ENCODE data around the gene DCUN1D1.

Gene DCUN1D1

DNA sequence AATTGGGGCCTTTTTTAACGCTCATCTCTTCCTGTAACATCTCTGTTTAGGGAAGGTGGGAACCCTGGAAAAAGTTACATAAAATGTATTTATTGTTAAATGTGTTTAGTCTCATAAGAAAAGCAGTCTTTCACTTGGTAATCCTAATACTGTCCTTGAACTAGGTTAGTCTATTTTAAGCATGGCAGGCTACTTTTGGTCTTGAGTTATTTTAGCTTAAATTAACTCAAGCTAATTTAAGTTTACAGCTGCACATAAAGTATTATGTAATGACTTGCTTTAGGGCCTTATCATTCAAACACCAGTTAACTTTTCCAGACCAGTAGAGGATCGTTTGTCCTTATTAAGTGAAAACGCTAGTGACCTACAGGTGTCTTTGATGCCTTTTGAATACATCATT lies 63.2 kb downstream of the DCUN1D1 start:
- Histone ChIP-seq H3K9me3 (replicated peaks in 1 of 11) (no peaks in the 10 kb centered on the region), H3K9ac (no peak overlapping the region), H3K4me2 (no peak overlapping the region), H3K4me1 (peaks cover 0 to 15% (median 8%) of the 10 kb centered on the region in 10 experiments; a peak in 16 of 20 replicates), H3K27me3 (no peaks in the 10 kb centered on the region), H3K27ac (no peak overlapping the region), H4K20me1 (no peaks in the 10 kb centered on the region), H3K4me3 (no peak overlapping the region), H3K36me3 (peaks cover 7 to 76% (median 26%) of the 10 kb centered on the region in 11 experiments; a peak in 18 of 22 replicates)
- TF ChIP-seq Cebpa-rat (IDR thresholded peaks at IDR 0.05) = no peak

DNA sequence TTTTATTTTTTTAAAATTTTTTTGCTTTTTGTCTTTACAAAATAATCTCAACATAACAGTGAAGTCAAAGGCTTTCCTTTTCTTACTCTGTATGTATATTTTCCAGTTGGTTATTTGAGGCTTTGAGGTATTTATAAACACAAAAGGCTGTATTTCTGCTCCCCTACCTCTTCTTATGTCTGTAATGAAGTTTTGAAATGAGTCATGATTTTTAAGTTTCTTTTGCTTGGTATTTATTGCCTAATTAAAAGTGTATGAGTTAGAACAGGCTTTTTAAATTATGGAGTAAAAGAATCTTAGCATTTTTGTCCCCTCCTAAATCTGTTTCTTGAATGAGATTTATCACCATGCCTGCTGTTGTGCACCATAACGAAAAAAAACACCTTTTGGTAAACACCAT lies 66.0 kb downstream of the DCUN1D1 start:
- Histone ChIP-seq H3K27ac (0 out of 22 replicates have a peak overlapping the region, but pooled peaks of 1 of the 11 experiments have one; percentile 16), H3K9ac (no peak overlapping the region), H4K20me1 (peaks cover 0 to 4% (median 0%) of the 10 kb centered on the region in 11 experiments; a peak in 1 of 22 replicates), H3K27me3 (no peaks in the 10 kb centered on the region), H3K9me3 (replicated peaks in 1 of 11) (no peaks in the 10 kb centered on the region), H3K4me3 (no peak overlapping the region), H3K4me1 (peaks cover 0 to 15% (median 6%) of the 10 kb centered on the region in 10 experiments; a peak in 16 of 20 replicates), H3K4me2 (peak overlapping the region in 2 of 11 experiments; percentile 3 to 46; a peak in 5 of 22 replicates), H3K36me3 (peaks cover 7 to 86% (median 33%) of the 10 kb centered on the region in 11 experiments; a peak in 19 of 22 replicates)
- no peak for TF ChIP-seq Cebpa-rat (IDR thresholded peaks at IDR 0.05)

DNA sequence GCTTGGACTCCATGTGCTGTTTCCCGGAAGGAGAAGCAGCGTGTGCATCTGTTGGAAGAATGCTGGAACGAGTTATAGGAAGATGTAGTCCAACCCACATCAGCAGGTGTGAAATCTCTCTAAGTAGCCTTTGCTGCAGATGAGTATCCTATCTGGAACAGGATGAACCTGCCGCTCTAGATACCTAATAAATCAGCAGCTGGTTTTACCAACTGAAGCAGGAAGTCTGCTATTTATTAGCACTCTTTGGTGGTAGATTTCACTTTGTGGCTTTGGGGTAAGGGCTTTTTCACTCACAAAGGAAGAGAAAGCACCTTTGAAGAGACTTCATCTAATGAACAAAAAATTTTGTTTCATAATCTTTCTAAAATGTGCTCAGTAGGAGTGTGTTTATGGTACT lies 66.4 kb downstream of the DCUN1D1 start:
- peaks cover 0 to 15% (median 6%) of the 10 kb centered on the region in 10 experiments; a peak in 16 of 20 replicates for H3K4me1 ChIP-seq
- H3K27me3 ChIP-seq = no peaks in the 10 kb centered on the region
- no peak overlapping the region for H3K9ac ChIP-seq
- H3K4me3 ChIP-seq = no peak overlapping the region
- H3K4me2 ChIP-seq = peak overlapping the region in 9 of 11 experiments; percentile 16 to 60 (median 50); a peak in 14 of 22 replicates
- no peaks in the 10 kb centered on the region for H3K9me3 ChIP-seq (replicated peaks in 1 of 11)
- H3K27ac ChIP-seq = peak overlapping the region in 1 of 11 experiments; percentile 16; a peak in 1 of 22 replicates
- no peak for TF ChIP-seq Cebpa-rat (IDR thresholded peaks at IDR 0.05)
- peaks cover 7 to 87% (median 33%) of the 10 kb centered on the region in 11 experiments; a peak in 19 of 22 replicates for H3K36me3 ChIP-seq
- H4K20me1 ChIP-seq = peaks cover 0 to 4% (median 0%) of the 10 kb centered on the region in 11 experiments; a peak in 1 of 22 replicates

DNA sequence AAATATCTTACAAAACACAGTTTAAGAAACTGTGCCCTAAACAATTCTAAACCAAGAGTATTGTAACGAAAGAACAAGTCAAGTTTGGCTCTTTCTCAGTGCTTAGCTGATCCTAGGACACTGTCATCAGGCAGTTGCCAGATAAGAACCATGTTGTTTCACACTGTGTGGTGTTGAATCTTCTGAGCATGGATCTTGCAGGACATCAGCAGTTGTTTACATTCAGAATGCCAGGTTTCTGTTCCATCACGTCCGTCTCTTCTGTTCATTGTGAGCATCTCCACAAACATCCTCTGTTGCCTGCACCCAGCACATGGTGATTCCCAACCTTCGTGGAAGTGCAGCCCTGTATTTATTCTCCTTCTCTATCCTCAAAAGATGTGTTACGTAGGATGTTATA lies 67.9 kb downstream of the DCUN1D1 start:
- peaks cover 0 to 15% (median 6%) of the 10 kb centered on the region in 10 experiments; a peak in 16 of 20 replicates for H3K4me1 ChIP-seq
- H3K27me3 ChIP-seq = no peaks in the 10 kb centered on the region
- no peak overlapping the region for H3K27ac ChIP-seq
- no peak overlapping the region for H3K9ac ChIP-seq
- no peak for TF ChIP-seq Cebpa-rat (IDR thresholded peaks at IDR 0.05)
- peaks cover 0 to 4% (median 0%) of the 10 kb centered on the region in 11 experiments; a peak in 1 of 22 replicates for H4K20me1 ChIP-seq
- peaks cover 7 to 88% (median 40%) of the 10 kb centered on the region in 11 experiments; a peak in 20 of 22 replicates for H3K36me3 ChIP-seq
- H3K4me3 ChIP-seq = no peak overlapping the region
- no peak overlapping the region for H3K4me2 ChIP-seq
- H3K9me3 ChIP-seq (replicated peaks in 1 of 11) = no peaks in the 10 kb centered on the region

DNA sequence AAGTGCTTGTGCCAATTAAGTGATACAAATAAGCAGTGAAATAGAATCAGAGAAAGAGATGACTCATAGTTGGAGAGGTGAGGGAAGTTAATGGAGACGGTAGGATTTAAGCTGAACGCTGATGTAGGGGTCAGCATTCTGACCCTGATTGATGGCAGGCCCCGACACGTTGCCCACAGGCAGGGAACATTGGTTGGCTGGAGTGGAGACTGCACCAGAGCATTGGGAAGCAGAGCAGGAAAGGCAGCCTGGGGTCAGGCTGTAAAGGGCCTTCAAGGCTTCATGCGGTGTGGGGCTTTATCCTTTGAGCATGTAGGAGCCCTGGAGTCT lies 68.6 kb downstream of the DCUN1D1 start:
- H3K4me2 ChIP-seq = no peak overlapping the region
- no peaks in the 10 kb centered on the region for H3K27me3 ChIP-seq
- peaks cover 0 to 15% (median 6%) of the 10 kb centered on the region in 10 experiments; a peak in 16 of 20 replicates for H3K4me1 ChIP-seq
- peaks cover 0 to 4% (median 0%) of the 10 kb centered on the region in 11 experiments; a peak in 1 of 22 replicates for H4K20me1 ChIP-seq
- H3K9ac ChIP-seq = no peak overlapping the region
- no peak overlapping the region for H3K27ac ChIP-seq
- peaks cover 8 to 88% (median 38%) of the 10 kb centered on the region in 11 experiments for H3K36me3 ChIP-seq
- H3K4me3 ChIP-seq = no peak overlapping the region
- H3K9me3 ChIP-seq (replicated peaks in 1 of 11) = no peaks in the 10 kb centered on the region
- TF ChIP-seq Cebpa-rat (IDR thresholded peaks at IDR 0.05) = no peak

DNA sequence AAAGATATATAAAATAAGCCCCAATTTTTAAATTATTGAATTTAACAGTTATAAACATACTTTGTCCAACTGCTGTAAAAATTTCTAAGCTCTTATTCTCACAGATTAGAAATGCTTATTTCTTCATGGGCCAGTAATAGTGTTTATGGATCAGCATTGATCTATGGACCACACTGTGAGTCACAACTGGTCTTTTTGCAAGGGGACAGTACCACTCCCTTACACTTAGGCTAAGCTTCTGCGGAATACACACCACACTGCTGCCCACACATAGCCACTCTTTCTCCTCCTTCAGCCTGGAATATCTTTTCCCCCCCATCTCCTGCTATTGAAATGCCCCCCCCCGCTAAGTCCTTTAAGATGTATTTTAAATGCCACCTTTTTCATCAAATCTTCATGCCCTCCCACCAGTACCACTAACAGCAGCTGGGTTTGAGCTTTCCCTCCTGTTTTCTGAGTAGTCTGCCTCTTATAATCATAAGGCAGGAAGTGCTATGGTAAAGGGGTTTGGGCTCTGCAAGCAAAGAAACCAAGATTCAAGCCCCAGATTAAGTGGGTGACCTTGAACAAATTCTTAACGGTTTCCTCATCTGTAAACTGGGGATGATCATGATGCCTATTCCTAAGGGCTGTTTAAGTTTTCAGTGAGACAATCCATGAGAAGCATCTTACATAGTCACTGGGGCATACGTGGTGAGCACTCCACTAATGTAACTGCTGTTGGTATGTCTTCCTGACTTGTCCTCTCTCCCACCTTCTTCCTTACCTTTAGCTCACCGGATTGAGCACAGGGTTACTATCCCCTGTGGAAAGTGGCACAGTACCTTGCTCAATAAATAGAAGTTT lies 69.2 kb downstream of the DCUN1D1 start:
- H3K4me2 ChIP-seq = no peak overlapping the region
- no peak overlapping the region for H3K9ac ChIP-seq
- H3K4me3 ChIP-seq = no peak overlapping the region
- no peaks in the 10 kb centered on the region for H3K27me3 ChIP-seq
- no peak for TF ChIP-seq Cebpa-rat (IDR thresholded peaks at IDR 0.05)
- H3K36me3 ChIP-seq = peaks cover 14 to 88% (median 41%) of the 10 kb centered on the region in 11 experiments
- no peak overlapping the region for H3K27ac ChIP-seq
- no peaks in the 10 kb centered on the region for H3K9me3 ChIP-seq (replicated peaks in 1 of 11)
- peaks cover 0 to 15% (median 6%) of the 10 kb centered on the region in 10 experiments; a peak in 16 of 20 replicates for H3K4me1 ChIP-seq
- peaks cover 0 to 4% (median 0%) of the 10 kb centered on the region in 11 experiments; a peak in 1 of 22 replicates for H4K20me1 ChIP-seq

DNA sequence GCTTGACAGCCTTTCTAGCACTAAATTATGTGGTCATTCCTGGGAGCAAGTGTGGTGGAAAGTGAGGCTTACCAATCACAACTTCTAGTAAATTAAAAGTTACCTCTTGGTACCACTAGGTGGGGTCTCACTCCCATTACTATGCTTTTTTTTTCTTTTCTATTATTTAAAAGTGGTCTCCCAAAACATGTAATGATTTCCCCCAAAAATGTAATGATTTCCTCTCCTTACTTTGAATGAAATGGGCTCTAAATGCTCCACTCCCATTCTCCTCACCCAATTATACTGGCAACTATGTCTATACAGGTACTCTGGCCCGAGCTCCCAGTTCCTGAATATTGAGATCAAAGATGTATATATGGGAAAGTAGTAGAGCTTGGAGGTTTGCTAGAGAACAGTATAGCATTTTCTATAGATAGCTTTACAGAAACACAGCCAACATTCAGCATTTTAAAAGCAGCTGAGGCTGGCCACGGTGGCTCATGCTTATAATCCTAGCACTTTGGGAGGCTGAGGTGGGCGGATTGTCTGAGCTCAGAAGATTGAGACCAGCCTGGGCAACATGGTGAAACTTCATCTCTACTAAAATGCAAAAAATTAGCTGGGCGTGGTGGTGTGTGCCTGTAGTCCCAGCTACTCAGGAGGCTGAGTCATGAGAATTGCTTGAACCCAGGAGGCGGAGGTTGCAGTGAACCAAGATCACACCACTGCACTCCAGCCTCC lies 70.9 kb downstream of the DCUN1D1 start:
- peaks cover 17 to 88% (median 46%) of the 10 kb centered on the region in 11 experiments for H3K36me3 ChIP-seq
- H3K4me2 ChIP-seq = no peak overlapping the region
- no peaks in the 10 kb centered on the region for H3K9me3 ChIP-seq (replicated peaks in 1 of 11)
- peaks cover 0 to 4% (median 0%) of the 10 kb centered on the region in 11 experiments; a peak in 1 of 22 replicates for H4K20me1 ChIP-seq
- H3K27me3 ChIP-seq = no peaks in the 10 kb centered on the region
- no peak overlapping the region for H3K9ac ChIP-seq
- TF ChIP-seq Cebpa-rat (IDR thresholded peaks at IDR 0.05) = no peak
- H3K4me1 ChIP-seq = peaks cover 0 to 13% (median 6%) of the 10 kb centered on the region in 10 experiments; a peak in 16 of 20 replicates
- no peak overlapping the region for H3K4me3 ChIP-seq
- no peak overlapping the region for H3K27ac ChIP-seq

DNA sequence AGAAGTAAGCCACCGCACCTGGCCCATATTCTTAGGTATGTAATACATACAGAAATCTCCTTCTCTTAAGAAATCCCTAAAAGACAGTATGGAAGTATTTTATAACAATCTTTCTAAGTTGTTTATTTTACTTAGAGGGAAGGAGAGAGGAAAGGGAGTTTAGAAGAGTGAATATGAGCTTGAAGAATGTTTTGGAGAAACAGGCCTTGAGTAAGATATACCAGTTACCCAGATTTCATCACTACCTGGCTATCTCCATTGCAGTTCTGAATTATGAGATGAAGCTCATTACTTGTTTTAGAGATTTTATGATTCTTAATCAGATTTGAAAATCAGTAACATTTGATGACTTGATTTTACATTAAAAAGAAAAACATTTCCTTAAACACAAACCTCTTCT lies 71.9 kb downstream of the DCUN1D1 start:
- Histone ChIP-seq H3K9me3 (replicated peaks in 1 of 11) (no peaks in the 10 kb centered on the region), H3K36me3 (peaks cover 25 to 88% (median 46%) of the 10 kb centered on the region in 11 experiments), H3K4me2 (no peak overlapping the region), H3K27ac (no peak overlapping the region), H3K9ac (peak overlapping the region in 1 of 11 experiments; percentile 55; a peak in 1 of 22 replicates), H4K20me1 (peaks cover 0 to 4% (median 0%) of the 10 kb centered on the region in 11 experiments; a peak in 1 of 22 replicates), H3K4me3 (no peak overlapping the region), H3K4me1 (peaks cover 0 to 3% (median 0%) of the 10 kb centered on the region in 10 experiments; a peak in 4 of 20 replicates), H3K27me3 (no peaks in the 10 kb centered on the region)
- TF ChIP-seq Cebpa-rat (IDR thresholded peaks at IDR 0.05) = no peak

DNA sequence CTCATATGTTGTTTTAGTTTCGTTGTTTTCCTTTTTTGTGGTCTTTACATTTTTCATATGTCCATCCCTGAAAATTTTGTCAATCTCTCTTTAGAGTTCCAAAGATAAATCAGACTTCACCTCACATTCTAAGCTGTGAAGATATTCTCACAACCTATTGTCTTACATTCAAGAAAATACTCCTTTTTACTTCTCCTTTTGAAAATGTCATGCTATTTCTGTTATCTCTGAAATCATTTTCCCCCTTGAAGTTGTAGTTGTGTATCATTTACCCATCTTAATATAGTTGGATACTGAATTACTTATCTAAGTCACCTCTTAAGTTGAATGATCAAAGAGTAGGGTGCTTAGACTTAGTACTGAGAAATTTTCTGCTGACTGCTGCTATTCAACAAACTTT lies 74.3 kb downstream of the DCUN1D1 start:
- Histone ChIP-seq H3K9ac (no peak overlapping the region), H3K4me2 (no peak overlapping the region), H3K36me3 (peaks cover 32 to 84% (median 52%) of the 10 kb centered on the region in 11 experiments), H3K27me3 (no peaks in the 10 kb centered on the region), H3K9me3 (replicated peaks in 1 of 11) (no peaks in the 10 kb centered on the region), H3K4me3 (no peak overlapping the region), H4K20me1 (no peaks in the 10 kb centered on the region), H3K4me1 (no peaks in the 10 kb centered on the region), H3K27ac (no peak overlapping the region)
- TF ChIP-seq Cebpa-rat (IDR thresholded peaks at IDR 0.05) = no peak
